C1 segment of cervical spinal cord (tissue), 14 donors: ENCODE results near the gene SLC35E2B.

Source experiments
- DNase-seq, 14 donors: peaks; one replicate each; lab custom pipeline; 2025; lab: John Stamatoyannopoulos, UW

SLC35E2B gene

GRCh38 chr1:1624443-1625403, 67.9 kb downstream of the SLC35E2B start:
- DNase-seq: no peak

GRCh38 chr1:1623631-1624442, 68.8 kb downstream of the SLC35E2B start:
- DNase-seq: no peak

- DNase-seq: no peak
These were observed 69.4 kb downstream of the SLC35E2B start for GRCh38 chr1:1623181-1623630.

GRCh38 chr1:1622788-1623094, 69.9 kb downstream of the SLC35E2B start:
- DNase-seq: no peak

GRCh38 chr1:1622010-1622787, 70.4 kb downstream of the SLC35E2B start:
- no peak for DNase-seq

- no peak for DNase-seq
These were observed 71.2 kb downstream of the SLC35E2B start for GRCh38 chr1:1621173-1622009.

GRCh38 chr1:1620433-1621139, 72.0 kb downstream of the SLC35E2B start:
- no peak for DNase-seq

- DNase-seq: no peak
These were observed 72.7 kb downstream of the SLC35E2B start for GRCh38 chr1:1619917-1620361.

- no peak for DNase-seq
These were observed 74.1 kb downstream of the SLC35E2B start for GRCh38 chr1:1618396-1619068.

GRCh38 chr1:1617925-1618324, 74.7 kb downstream of the SLC35E2B start:
- no peak for DNase-seq

GRCh38 chr1:1617516-1617915, 75.1 kb downstream of the SLC35E2B start:
- DNase-seq: no peak

- DNase-seq: no peak
These were observed 75.8 kb downstream of the SLC35E2B start for GRCh38 chr1:1616838-1617237.

- peak in 1 of 14 donors; percentile 54 for DNase-seq
These were observed 76.4 kb downstream of the SLC35E2B start for GRCh38 chr1:1616045-1616790.

- peak; percentile 46 to 97 (median 92) for DNase-seq
These were observed 77.1 kb downstream of the SLC35E2B start, which contains the start of gene MIB2 for GRCh38 chr1:1615256-1616044. Gene MIB2 (plus strand): TSS chr1:1615500. CDS start chr1:1623453, 7,953 bp downstream.

GRCh38 chr1:1614954-1615255, 77.7 kb downstream of the SLC35E2B start:
- no peak for DNase-seq

GRCh38 chr1:1614204-1614953, 78.2 kb downstream of the SLC35E2B start:
- DNase-seq: peak in 3 of 14 donors; percentile 11 to 34 (median 26)

GRCh38 chr1:1613509-1614082, 79.0 kb downstream of the SLC35E2B start:
- DNase-seq: no peak
